K562 (cell line): ENCODE data around the gene KLHL29. TPM values are rescaled to one million over a fixed set of nuclear protein-coding genes. Genes with fewer than 3 reads are reported as not detected.

Experiments used
- ATAC-seq: fragments of 200-7000 bp; cut with Tn5 transposase; 3 replicates; pipeline ENCODE4 v1.9.1; 2020; ENCODE audit warnings: moderate library complexity
- BruUV-seq: library from RNA; stranded (reverse); fragments of 400-500 nt; replicated peaks from 2 replicates; lab custom pipeline; 2021; lab: Mats Ljungman, UMichigan
- CTCF ChIA-PET: fragments of 300-600 bp; formaldehyde crosslinking; extraction: SDS; loops from one replicate; lab custom pipeline; 2021; ENCODE audit warnings: low intra/inter-chr PET ratio; lab: Yijun Ruan, JAX
- POLR2A ChIA-PET: fragments of 300-600, 350-650 bp; sonication (Branson Sonifier 250); formaldehyde crosslinking; extraction: SDS; loops from one replicate; lab custom pipeline; 2021; ENCODE audit warnings: antibody characterized with exemption, inconsistent platforms; lab: Yijun Ruan, JAX
- DNase-seq, 4 experiments: peaks; one replicate each; pipeline versions ENCODE4 v3.0.0 to v3.0.0-alpha.2; 2011 to 2018; ENCODE audit warnings: low spot score in 3 of 4, mixed read lengths in 3 of 4; ENCODE audit errors: extremely low read depth in 1 of 4
- FAIRE-seq: peaks from 2 replicates; lab custom pipeline; 2011; peaks lifted over from hg19 to GRCh38; lab: Jason Lieb, UNC
- H2AFZ ChIP-seq: 2 replicates; pipeline ENCODE4 v1.6.0; 2011; ENCODE audit warnings: low read depth, low read length, control low read depth, inconsistent platforms
- H3K27ac ChIP-seq: fragments of 200-600 bp; 3 replicates; pipeline ENCODE4 v1.8.0; 2011; ENCODE audit warnings: low read depth, mild to moderate bottlenecking, control low read depth, inconsistent platforms, low read length, moderate library complexity, mixed read lengths; ENCODE audit errors: extremely low read depth
- H3K27me3 ChIP-seq, 2 experiments: fragments of 300-600 bp in 1 of 2; 2 replicates in 1 of 2; 3 replicates in 1 of 2; pipeline versions ENCODE4 v1.6.0 to v1.8.0; 2011; ENCODE audit warnings: inconsistent platforms in 2 of 2, low read length in 2 of 2, mild to moderate bottlenecking in 1 of 2, mixed read lengths in 1 of 2, moderate library complexity in 1 of 2; ENCODE audit not compliant: control insufficient read depth in 2 of 2, insufficient read depth in 2 of 2
- H3K36me3 ChIP-seq: fragments of 300-600 bp; 3 replicates; pipeline ENCODE4 v1.8.0; 2011; ENCODE audit warnings: mild to moderate bottlenecking, low read length, inconsistent platforms; ENCODE audit not compliant: control insufficient read depth, insufficient read depth
- H3K4me1 ChIP-seq, 2 experiments: fragments of 200-600 bp in 1 of 2; replicated peaks in 1 of 2; 2 replicates in 1 of 2; 3 replicates in 1 of 2; pipeline versions ENCODE4 v1.5.1 to v1.8.0; 2011; ENCODE audit warnings: inconsistent platforms in 2 of 2, low read length in 2 of 2, mild to moderate bottlenecking in 1 of 2, mixed read lengths in 1 of 2, moderate library complexity in 1 of 2; ENCODE audit not compliant: control insufficient read depth in 2 of 2, insufficient read depth in 2 of 2
- H3K4me2 ChIP-seq: 2 replicates; pipeline ENCODE4 v1.6.1; 2011; ENCODE audit warnings: low read length, control low read depth, inconsistent platforms, mixed read lengths; ENCODE audit not compliant: insufficient read depth
- H3K4me3 ChIP-seq: fragments of 200-600 bp; sonication (generic), shearing (Covaris generic); 2 replicates; pipeline ENCODE4 v1.5.1; 2016; ENCODE audit warnings: control low read depth, inconsistent platforms
- H3K79me2 ChIP-seq: fragments of 200-600 bp; 3 replicates; pipeline ENCODE4 v1.8.0; 2011; ENCODE audit warnings: low read length, inconsistent platforms; ENCODE audit not compliant: control insufficient read depth, insufficient read depth
- H3K9ac ChIP-seq, 2 experiments: 2 replicates each; pipeline versions ENCODE4 v1.6.0 to v1.6.1; 2011; ENCODE audit warnings: low read depth in 2 of 2, low read length in 2 of 2, control low read depth in 1 of 2, inconsistent platforms in 1 of 2, mild to moderate bottlenecking in 1 of 2, mixed read lengths in 1 of 2; ENCODE audit not compliant: insufficient read depth in 1 of 2
- H3K9me1 ChIP-seq: one replicate; pipeline ENCODE4 v1.6.0; 2011; ENCODE audit warnings: inconsistent platforms, mild to moderate bottlenecking, low read length, moderate library complexity; ENCODE audit not compliant: control insufficient read depth, insufficient read depth
- H3K9me3 ChIP-seq: replicated peaks from 2 replicates; pipeline ENCODE4 v1.5.1; 2011; ENCODE audit warnings: low read depth, low read length, inconsistent platforms; ENCODE audit not compliant: control insufficient read depth, insufficient read depth
- H4K20me1 ChIP-seq: replicated peaks from 2 replicates; pipeline ENCODE4 v1.6.1; 2011; ENCODE audit warnings: low read length, inconsistent platforms, mixed read lengths; ENCODE audit not compliant: control insufficient read depth, insufficient read depth
- KDM5B ChIP-seq: fragments of 200-600 bp; sonication (generic); IDR thresholded peaks from 2 replicates; pipeline ENCODE4 v1.6.1; 2012; ENCODE audit warnings: low read depth, mild to moderate bottlenecking, moderate library complexity, low read length, control low read depth, inconsistent platforms; ENCODE audit not compliant: insufficient replicate concordance
- SREBF1 ChIP-seq: fragments of 150-350 bp; IDR thresholded peaks from 2 replicates; pipeline ENCODE4 v1.6.1; 2014; ENCODE audit warnings: antibody characterized with exemption, low read depth, low read length, borderline replicate concordance
- TARDBP ChIP-seq: fragments of 450-650 bp; IDR thresholded peaks from 2 replicates; pipeline ENCODE4 v1.6.1; 2016
- WGBS: fragments of 100-300 bp; shearing (Covaris generic); methylation state at CpG from one replicate; pipeline ENCODE4 v1.1.6; 2016; ENCODE audit warnings: low coverage, mixed read lengths; ENCODE audit not compliant: insufficient coverage; ENCODE audit errors: missing lambda C conversion rate; 5-methylcytosine and 5-hydroxymethylcytosine counted together
- in situ Hi-C: fragments of 300-500 bp; cut with MboI; formaldehyde crosslinking; loops from 4 replicates; pipeline ENCODE4 v1.15.0; 2018; ENCODE audit warnings: inconsistent platforms, mixed read lengths
- intact Hi-C: fragments of 100-400 bp; cut with micrococcal nuclease; formaldehyde crosslinking; loops from 2 replicates; pipeline ENCODE4 v1.14.2; 2022
- polyA plus RNA-seq, 8 experiments: library from polyadenylated mRNA; depleted of rRNA in 4 of 8; stranded (reverse) in 5 of 8; unstranded in 3 of 8; fragments of >200 nt; fragmentation: Nextera tagmentation in 2 of 8; fragmentation: Illumina TruSeq in 1 of 8; extraction: Ambion mirVana in 2 of 8; extraction: Trizol in 1 of 8; gene quantifications; 2 replicates each; pipeline versions ENCODE4 v1.2.1 to v1.2.3, GENCODE V29; 2011 to 2014; ENCODE audit warnings: inconsistent platforms in 1 of 8, missing spikeins in 1 of 8
- total RNA-seq, 7 experiments: library from RNA; depleted of rRNA in 6 of 7; stranded (reverse); fragments of >200 nt in 6 of 7; fragmentation: Illumina TruSeq in 2 of 7; extraction: Trizol in 2 of 7; gene quantifications; 2 replicates each; pipeline versions ENCODE4 v1.2.1 to v1.2.3, GENCODE V29; 2011 to 2021; ENCODE audit warnings: low replicate concordance in 1 of 7

The KLHL29 gene
- total and polyA plus RNA-seq, 9 of the 15 experiments (the other 6 are each of a cell fraction or from before 2014, with no cell fraction given), result 0.03 to 0.31 (median 0.08) TPM; not detected in 1

DNA sequence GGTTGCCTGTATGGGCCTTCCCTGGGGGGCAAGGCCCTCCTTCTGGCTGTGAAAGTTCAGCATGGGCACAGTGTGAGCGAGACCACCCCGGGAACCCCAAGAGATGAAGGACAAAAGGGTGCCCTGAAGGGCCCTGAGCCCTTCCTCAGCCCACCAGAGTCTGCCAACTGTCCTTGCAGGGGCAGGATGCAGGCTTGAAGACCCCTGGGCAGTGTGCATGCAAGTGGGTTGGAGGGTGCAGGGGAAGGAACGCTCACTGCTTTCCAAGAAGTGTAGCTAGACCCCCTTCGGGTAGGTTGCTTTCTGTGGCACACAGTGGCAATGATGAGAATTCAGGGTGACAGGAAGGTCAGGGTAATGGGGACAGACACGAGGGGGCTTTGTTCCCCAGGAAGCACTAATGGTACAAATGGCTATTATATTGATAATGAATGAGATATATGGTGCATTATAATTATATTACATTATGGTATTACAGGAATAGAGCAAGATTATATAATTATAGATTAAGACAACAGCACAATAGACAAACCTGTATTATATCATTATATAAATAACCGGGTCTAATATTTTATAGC, 313.2 kb downstream of the KLHL29 start:
- TF ChIP-seq TARDBP (no peak), KDM5B (no peak), SREBF1 (no peak)
- TF ChIP-seq, all 486 proteins: peak for 0
- no peaks in the 10 kb centered on the region for H3K79me2 ChIP-seq
- no peak for ATAC-seq
- POLR2A ChIA-PET, result interaction anchor here (0.6 kb wide), 1 partner anchor 188 kb away, joined by 3 read pairs; no protein-coding TSS in a partner anchor
- no TSS peak for BruUV-seq
- H2AFZ ChIP-seq, result no peak overlapping the region
- H3K9ac ChIP-seq, result no peak overlapping the region
- H3K9me1 ChIP-seq, result no peaks in the 10 kb centered on the region
- no peak for DNase-seq
- H3K4me2 ChIP-seq, result no peak overlapping the region
- in situ Hi-C loops (no loop called here), intact Hi-C loops (no loop called here)
- H3K4me3 ChIP-seq, result no peak overlapping the region
- FAIRE-seq, result no peak
- H3K4me1 ChIP-seq, result no peaks in the 10 kb centered on the region; a peak in 1 of 5 replicates
- H4K20me1 ChIP-seq, result no peaks in the 10 kb centered on the region; the same call in 1 of the 2 replicates
- H3K27ac ChIP-seq, result no peak overlapping the region
- WGBS, result 19% methylated on average over 6 of the region's 6 CpGs
- H3K36me3 ChIP-seq, result no peaks in the 10 kb centered on the region
- H3K27me3 ChIP-seq, result peaks cover 2 to 44% of the 10 kb centered on the region in 2 experiments; a peak in 3 of 5 replicates
- CTCF ChIA-PET, result no interaction called here
- H3K9me3 ChIP-seq, result no peaks in the 10 kb centered on the region
